C4-2B (cell line): ENCODE measurements around the gene TANC2.

ENCODE experiments used
- H3K27ac ChIP-seq: fragments of 450-650 bp; 2 replicates; pipeline ENCODE4 v1.5.1; 2017
- CTCF ChIP-seq: fragments of 450-650 bp; conservative IDR thresholded peaks from 2 replicates; pipeline ENCODE4 v1.5.1; 2017; ENCODE audit warnings: mild to moderate bottlenecking
- ZFX ChIP-seq: fragments of 450-650 bp; IDR thresholded peaks from 2 replicates; pipeline ENCODE4 v1.6.1; 2017

TANC2 gene

GRCh38 chr17:63001689-63002394 is 35.8 kb downstream of the TANC2 start:
- TF ChIP-seq CTCF: no peak
- TF ChIP-seq ZFX: no peak
- H3K27ac ChIP-seq: no peak overlapping the region

DNA sequence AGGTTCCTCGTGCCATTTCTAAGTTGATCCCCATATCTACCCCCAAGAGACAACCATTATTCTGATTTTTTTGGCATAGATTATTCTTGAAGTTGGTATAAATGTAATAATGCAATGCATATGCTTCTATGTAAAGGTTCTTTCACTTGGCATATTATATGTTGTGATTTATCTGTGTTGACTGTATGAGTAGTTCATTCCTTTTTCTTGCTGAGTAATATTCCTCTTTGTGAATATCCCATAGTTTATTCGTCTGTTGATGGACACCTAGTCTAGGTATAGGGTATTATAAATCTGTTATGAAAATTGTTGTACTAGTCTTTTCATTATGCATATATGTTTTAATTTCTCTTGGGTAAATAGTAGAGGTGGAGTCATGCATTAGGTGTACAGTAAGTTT is 36.6 kb downstream of the TANC2 start:
- TF ChIP-seq CTCF: no peak
- TF ChIP-seq ZFX: no peak
- no peak overlapping the region for H3K27ac ChIP-seq

DNA sequence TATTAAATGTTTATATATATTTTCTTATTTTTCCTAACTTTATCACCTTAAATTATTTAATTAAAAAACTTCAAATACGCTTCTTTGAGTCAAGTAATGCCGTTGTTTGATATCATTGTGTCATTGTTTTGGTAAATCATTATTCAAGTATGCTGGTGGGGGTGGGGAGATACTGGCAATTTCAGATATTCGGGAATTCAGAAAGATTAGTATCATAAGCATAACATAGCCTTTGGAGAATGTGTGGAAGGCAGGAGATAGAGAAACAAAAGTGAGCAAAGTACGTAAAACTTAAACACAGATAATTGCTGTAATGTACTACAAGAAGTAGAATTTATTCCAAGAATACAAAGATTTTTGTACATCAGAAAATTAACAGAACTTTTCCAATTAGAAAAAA is 49.8 kb downstream of the TANC2 start:
- no peak for TF ChIP-seq ZFX
- TF ChIP-seq CTCF: no peak
- H3K27ac ChIP-seq: no peak overlapping the region
